Posterior vena cava (tissue), 2 donors: Measurements from ENCODE around the gene C2. TPM values are rescaled to one million over a fixed set of nuclear protein-coding genes. Genes with fewer than 3 reads are reported as not detected.

ENCODE experiments used
- microRNA-seq, 2 donors: library from miRNA; unstranded; fragments of <30 nt; microRNA quantifications; one replicate each; pipeline ENCODE4 v1.2.0, GENCODE V29; 2020 to 2021; ENCODE audit warnings: borderline microRNAs expressed in 2 of 2
- total RNA-seq, 2 donors: library from RNA; stranded (reverse); fragmentation: NEBNext Ultra II Directional; extraction: Animal tissue kit (Norgen Biotek cat#: 25700); gene quantifications; one replicate each; pipeline ENCODE4 v1.2.1, GENCODE V29; 2021
- donor health status: DM: yes; HTN: yes; CAD: no.
- donor health status: DM: yes; HTN: yes; CAD: no.

The C2 gene
- total RNA-seq, 2 donors from 2014 or later, result 14.0 to 59.6 TPM

Small RNA genes lying within 50 kb of the gene (microRNA-seq; reads per million reads assigned to microRNA genes)
- gene MIR1236, result 0.26 to 0.32 reads per million in 2 donors

Other genes starting within 250 kb of the C2 start
- gene LY6G5C, start 246.7 kb upstream of the C2 start, total RNA-seq, result 1 to 10 TPM; 1.7 to 1.9 TPM
- 10 to 100 TPM; 38.3 to 39.4 TPM for gene ABHD16A, start 224.4 kb upstream of the C2 start, total RNA-seq
- gene LY6G6F, start 220.9 kb upstream of the C2 start, total RNA-seq, result not detected
- not detected for gene LY6G6D, start 212.4 kb upstream of the C2 start, total RNA-seq
- gene LY6G6C, start 206.0 kb upstream of the C2 start, total RNA-seq, result not detected
- 1 to 10 TPM in 1 of 2 donors, under 1 TPM in 1; 0.52 to 1.1 TPM for gene MPIG6B, start 204.3 kb upstream of the C2 start, total RNA-seq
- gene DDAH2, start 198.4 kb upstream of the C2 start, total RNA-seq, result 10 to 100 TPM; 88.3 to 97.4 TPM
- 100 to 1,000 TPM; 272 to 402 TPM for gene CLIC1, start 191.2 kb upstream of the C2 start, total RNA-seq
- gene MSH5, start 187.7 kb upstream of the C2 start, total RNA-seq, result 1 to 10 TPM; 7.7 to 9.8 TPM
- not detected for gene SAPCD1, start 165.1 kb upstream of the C2 start, total RNA-seq
- under 1 TPM; 0.37 to 0.48 TPM for gene VWA7, start 150.4 kb upstream of the C2 start, total RNA-seq
- 10 to 100 TPM; 49.0 to 60.8 TPM for gene VARS1, start 132.0 kb upstream of the C2 start, total RNA-seq
- gene LSM2, start 120.8 kb upstream of the C2 start, total RNA-seq, result 10 to 100 TPM; 38.7 to 39.7 TPM
- gene HSPA1L, start 112.4 kb upstream of the C2 start, total RNA-seq, result 1 to 10 TPM; 1.4 to 1.7 TPM
- gene HSPA1A, start 112.2 kb upstream of the C2 start, total RNA-seq, result 100 to 1,000 TPM; 157 to 187 TPM
- 100 to 1,000 TPM in 1 of 2 donors, 10 to 100 TPM in 1; 89.8 to 106 TPM for gene HSPA1B, start 100.0 kb upstream of the C2 start, total RNA-seq
- 10 to 100 TPM; 22.2 to 29.0 TPM for gene NEU1, start 64.9 kb upstream of the C2 start, total RNA-seq
- gene SLC44A4, start 48.7 kb upstream of the C2 start, total RNA-seq, result under 1 TPM; 0.33 to 0.65 TPM
- gene EHMT2, start 30.0 kb upstream of the C2 start, total RNA-seq, result 10 to 100 TPM; 24.0 to 26.8 TPM
- gene ZBTB12, start 25.6 kb upstream of the C2 start, total RNA-seq, result 1 to 10 TPM; 3.6 to 4.2 TPM
- gene CFB, start 18.4 kb downstream of the C2 start, total RNA-seq, result 10 to 100 TPM; 35.8 to 83.3 TPM
- 10 to 100 TPM; 41.6 to 52.0 TPM for gene NELFE, start 31.3 kb downstream of the C2 start, total RNA-seq
- gene SKIC2, start 31.5 kb downstream of the C2 start, total RNA-seq, result 10 to 100 TPM; 41.6 to 42.9 TPM
- 10 to 100 TPM; 14.5 to 15.5 TPM for gene DXO, start 44.4 kb downstream of the C2 start, total RNA-seq
- 10 to 100 TPM; 27.5 to 51.7 TPM for gene C4A, start 54.3 kb downstream of the C2 start, total RNA-seq
- 100 to 1,000 TPM in 1 of 2 donors, 10 to 100 TPM in 1; 45.4 to 121 TPM for gene C4B, start 87.1 kb downstream of the C2 start, total RNA-seq
- gene CYP21A2, start 110.7 kb downstream of the C2 start, total RNA-seq, result 1 to 10 TPM in 1 of 2 donors, under 1 TPM in 1; 0.56 to 2.5 TPM
- 100 to 1,000 TPM; 189 to 407 TPM for gene TNXB, start 181.6 kb downstream of the C2 start, total RNA-seq
- 10 to 100 TPM; 39.0 to 63.1 TPM for gene ATF6B, start 200.5 kb downstream of the C2 start, total RNA-seq
- 1 to 10 TPM; 2.0 to 2.8 TPM for gene FKBPL, start 202.6 kb downstream of the C2 start, total RNA-seq
- gene PRRT1, start 224.2 kb downstream of the C2 start, total RNA-seq, result 1 to 10 TPM; 2.6 to 3.6 TPM
- 10 to 100 TPM; 14.2 to 18.4 TPM for gene PPT2, start 226.4 kb downstream of the C2 start, total RNA-seq
- gene EGFL8, start 236.9 kb downstream of the C2 start, total RNA-seq, result 10 to 100 TPM; 16.9 to 19.2 TPM
- gene AGPAT1, start 248.4 kb downstream of the C2 start, total RNA-seq, result 10 to 100 TPM; 42.0 to 53.3 TPM